NOMO-1 treated with DMSO at 0.1 percent for 48 hours (cell line): Measurements from ENCODE around the gene AMDHD2.
"Not testable (repeated sequence)": the region's sequence is repeated elsewhere in the genome, so short reads cannot be mapped to it uniquely, and the experiment has no call there.

Source experiments
- DNase-seq: peaks from one replicate; lab custom pipeline; 2025; ENCODE audit not compliant: unreplicated experiment; lab: John Stamatoyannopoulos, UW

The AMDHD2 gene

GRCh38 chr16:2531696-2532493 lies 11.7 kb downstream of the AMDHD2 start:
- peak; percentile 96 for DNase-seq

DNA sequence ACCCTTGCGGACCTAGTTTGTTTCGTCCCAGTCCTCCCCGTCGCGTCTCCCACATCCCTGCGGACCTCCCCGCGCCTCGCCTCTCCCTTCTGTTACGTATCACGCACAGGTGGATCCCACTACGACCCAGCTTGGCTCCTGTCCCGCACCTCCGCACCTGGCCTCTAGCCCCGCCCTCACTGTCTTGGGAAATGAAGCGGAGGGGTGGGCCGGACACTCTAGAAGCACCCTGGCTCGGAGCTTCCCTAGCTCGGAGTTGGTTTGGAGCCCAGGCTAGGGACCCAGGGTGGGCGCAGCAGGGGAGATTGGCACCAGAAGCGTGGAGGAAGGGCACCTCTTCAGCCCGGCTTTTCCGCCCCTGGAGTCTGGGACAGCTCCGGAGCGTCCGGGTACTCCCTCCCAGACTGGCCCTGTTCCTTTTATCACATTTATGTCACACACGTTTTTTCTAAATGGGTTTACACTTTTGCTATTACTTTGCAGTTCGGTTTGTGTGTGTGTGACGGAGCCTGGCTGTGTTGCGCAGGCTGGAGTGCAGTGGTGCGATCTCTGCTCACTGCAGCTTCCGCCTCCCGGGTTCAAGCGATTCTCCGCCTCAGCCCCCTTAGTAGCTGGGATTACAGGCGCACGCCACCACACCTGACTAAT lies 12.4 kb downstream of the AMDHD2 start:
- DNase-seq = peak; percentile 40

- DNase-seq = not testable (repeated sequence)
Measured at GRCh38 chr16:2533142-2533755, 13.1 kb downstream of the AMDHD2 start.

DNA sequence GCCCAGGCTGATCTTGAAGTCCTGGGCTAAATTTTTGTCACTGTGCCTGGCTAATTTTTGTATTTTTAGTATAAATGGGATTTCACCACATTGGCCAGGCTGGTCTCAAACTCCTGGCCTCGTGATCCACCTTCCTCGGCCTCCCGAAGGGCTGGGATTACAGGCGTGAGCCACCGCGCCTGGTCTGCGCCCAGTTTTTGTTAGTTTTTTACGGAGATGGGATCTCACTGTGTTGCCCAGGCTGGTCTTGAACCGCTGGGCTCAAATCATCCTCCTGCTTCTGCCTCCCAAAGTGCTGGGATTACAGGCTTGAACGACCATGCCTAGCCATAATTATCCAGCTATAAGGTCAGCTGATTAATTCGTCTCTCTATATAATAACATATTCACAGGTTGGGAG lies 13.7 kb downstream of the AMDHD2 start:
- DNase-seq = no peak

- not testable (repeated sequence) for DNase-seq
Measured at GRCh38 chr16:2534335-2534734, 14.2 kb downstream of the AMDHD2 start.

DNA sequence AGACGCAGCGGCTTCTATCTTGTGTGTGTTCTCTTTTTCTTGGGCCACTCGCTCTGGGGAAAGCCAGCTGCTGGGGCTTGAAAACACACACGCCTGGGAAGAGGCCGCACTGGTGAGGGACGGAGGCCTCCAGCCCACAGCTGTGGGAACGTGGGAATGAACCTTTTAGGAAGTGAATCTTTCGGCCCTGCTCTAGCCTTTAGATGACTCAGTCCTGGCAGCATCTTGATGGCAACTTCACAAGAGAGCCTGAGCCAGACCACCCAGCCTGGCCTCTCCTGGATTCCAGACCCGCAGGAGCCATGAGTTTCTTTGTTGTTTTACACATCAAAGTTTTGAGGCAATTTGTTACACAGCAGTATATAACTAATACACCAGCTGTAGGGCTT lies 15.4 kb downstream of the AMDHD2 start:
- peak; percentile 37 for DNase-seq

- peak; percentile 91 for DNase-seq
Measured at GRCh38 chr16:2537451-2538379, 17.5 kb downstream of the AMDHD2 start, which contains the start of gene PDPK1. PDPK1 (plus strand) TSS chr16:2538021; CDS start chr16:2538113, 92 bp downstream.

- not testable (repeated sequence) for DNase-seq
Measured at GRCh38 chr16:2539192-2539844, 19.1 kb downstream of the AMDHD2 start.

GRCh38 chr16:2539845-2540458 lies 19.8 kb downstream of the AMDHD2 start:
- DNase-seq = peak; percentile 2

GRCh38 chr16:2540912-2541311 lies 20.7 kb downstream of the AMDHD2 start:
- peak; percentile 71 for DNase-seq

- DNase-seq = not testable (repeated sequence)
Measured at GRCh38 chr16:2541409-2541808, 21.2 kb downstream of the AMDHD2 start.

DNA sequence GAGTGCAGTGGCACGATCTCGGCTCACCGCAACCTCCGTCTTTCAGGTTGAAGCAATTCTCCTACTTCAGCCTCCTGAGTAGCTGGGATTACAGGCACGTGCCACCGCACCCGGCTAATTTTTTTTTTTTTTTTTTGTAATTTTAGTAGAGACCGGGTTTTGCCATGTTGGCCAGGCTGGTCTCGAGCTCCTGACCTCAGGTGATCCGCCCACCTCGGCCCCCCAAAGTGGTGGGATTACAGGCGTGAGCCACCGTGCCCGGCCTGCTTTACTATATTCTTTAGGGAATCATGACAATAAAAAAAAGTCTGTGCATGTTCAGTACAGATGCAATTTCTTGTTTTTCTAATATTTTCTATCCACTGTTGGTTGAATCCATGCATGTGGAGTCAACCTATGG lies 23.6 kb downstream of the AMDHD2 start:
- DNase-seq = not testable (repeated sequence)

- DNase-seq = not testable (repeated sequence)
Measured at GRCh38 chr16:2550283-2550878, 30.2 kb downstream of the AMDHD2 start.

GRCh38 chr16:2551420-2551889 lies 31.3 kb downstream of the AMDHD2 start:
- DNase-seq = not testable (repeated sequence)

DNA sequence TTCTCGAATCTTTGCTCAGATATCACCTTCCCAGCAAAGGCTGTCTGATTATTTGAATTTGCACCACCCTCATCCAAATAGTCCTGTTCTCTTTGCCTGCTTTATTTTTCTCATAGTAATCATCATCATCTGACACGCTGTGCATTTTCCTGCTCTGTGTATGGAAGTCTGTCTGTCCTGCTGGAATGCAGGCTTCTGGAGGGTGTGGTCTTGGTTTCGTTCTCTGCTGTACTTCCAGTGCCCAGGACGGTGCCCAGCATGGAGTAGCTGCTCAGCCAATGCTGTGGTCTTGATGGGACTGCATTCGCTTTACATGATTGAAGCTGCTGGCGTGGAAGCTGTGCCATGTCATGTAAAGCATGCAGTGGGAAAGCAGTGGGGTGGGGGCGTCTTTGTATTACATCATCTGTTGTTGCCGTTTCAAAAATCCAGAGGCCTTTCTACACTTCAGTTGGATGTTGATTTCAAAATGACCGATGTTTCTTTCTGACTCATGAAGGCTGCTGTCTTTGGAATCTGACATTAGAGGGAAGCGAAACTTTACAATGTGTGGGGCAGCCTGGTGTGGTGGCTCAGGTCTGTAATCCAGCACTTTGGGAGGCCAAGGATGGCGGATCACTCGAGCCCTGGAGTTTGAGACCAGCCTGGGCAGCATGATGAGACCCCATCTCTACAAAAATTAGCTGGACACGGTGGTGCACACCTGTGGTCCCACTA lies 34.7 kb downstream of the AMDHD2 start:
- DNase-seq = not testable (repeated sequence)

DNA sequence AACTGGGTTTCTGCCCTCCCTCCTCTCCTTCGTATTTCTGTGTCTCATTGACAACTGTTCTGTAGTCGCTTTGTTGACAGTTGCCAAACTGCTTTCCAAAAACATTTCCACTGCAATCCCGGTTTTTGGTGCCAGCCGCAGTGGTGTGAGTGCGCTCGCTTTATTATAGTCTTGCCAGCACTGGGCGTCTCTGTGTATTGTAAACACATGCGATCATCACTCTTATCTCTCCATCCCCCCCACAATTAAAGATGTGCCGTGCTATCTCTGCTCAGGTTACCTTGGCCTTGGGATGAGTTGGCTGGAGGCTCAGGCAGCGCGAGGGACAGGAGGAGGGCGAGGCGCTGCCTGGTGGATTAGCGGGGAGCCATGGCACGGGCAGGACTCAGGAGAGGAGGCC lies 37.0 kb downstream of the AMDHD2 start:
- DNase-seq = not testable (repeated sequence)

DNA sequence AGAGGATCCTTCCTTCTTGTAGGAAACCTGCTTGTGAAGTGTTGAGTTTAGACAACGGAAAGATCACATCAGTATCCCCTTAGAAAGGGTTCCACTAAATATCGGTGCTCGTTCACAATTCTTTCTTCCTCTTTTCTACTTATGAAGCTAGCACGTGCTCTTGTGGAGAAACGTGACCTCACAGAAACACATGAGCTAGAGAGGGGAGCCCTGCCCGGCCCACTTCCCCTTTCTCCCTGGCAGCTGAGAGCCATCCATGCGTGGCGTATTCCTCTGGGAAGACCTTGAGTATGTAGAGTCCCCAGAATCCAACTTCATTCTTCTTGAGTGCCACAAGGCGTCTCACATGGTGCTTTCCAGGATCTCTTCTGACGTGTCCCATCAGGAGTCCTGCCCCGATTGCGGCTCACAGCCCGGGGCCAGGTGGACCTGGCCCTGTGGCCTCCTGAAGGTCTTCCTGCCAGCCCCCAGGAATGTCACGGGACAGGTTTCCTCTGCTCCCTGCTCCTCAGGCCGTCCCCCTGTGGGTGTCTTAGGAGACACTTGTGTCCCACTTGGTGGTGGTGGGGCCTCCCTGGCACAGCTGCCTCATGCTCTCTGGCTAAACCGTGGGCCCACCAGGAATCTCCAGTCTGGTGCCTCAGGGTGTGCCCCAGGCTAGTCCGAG lies 40.1 kb downstream of the AMDHD2 start:
- DNase-seq = not testable (repeated sequence)

GRCh38 chr16:2560798-2561133 lies 40.6 kb downstream of the AMDHD2 start:
- DNase-seq = not testable (repeated sequence)
